ENCODE data around the gene LUZP2. TPM values are rescaled to one million over a fixed set of nuclear protein-coding genes. Genes with fewer than 3 reads are reported as not detected.
A peak's percentile ranks its signal among the peaks of the same experiment; 100 is the strongest.

Gene LUZP2
- 0.71 TPM for polyA plus RNA-seq (ENCODE audit: insufficient read length)

- DNase-seq = peak; percentile 45
These were observed at the start of gene LUZP2 for GRCh38 chr11:24496736-24497725. Gene LUZP2 (plus strand): TSS chr11:24497053.

GRCh38 chr11:24453129-24453718 is 43.6 kb upstream of the LUZP2 start:
- DNase-seq = no peak

- no peak for DNase-seq
These were observed 38.9 kb upstream of the LUZP2 start for GRCh38 chr11:24457985-24458384.

GRCh38 chr11:24470431-24470830 is 26.4 kb upstream of the LUZP2 start:
- DNase-seq = peak; percentile 7

- no peak for DNase-seq
These were observed 25.8 kb upstream of the LUZP2 start for GRCh38 chr11:24471084-24471483.

GRCh38 chr11:24478718-24479117 is 18.1 kb upstream of the LUZP2 start:
- DNase-seq = no peak

GRCh38 chr11:24489477-24489876 is 7.4 kb upstream of the LUZP2 start:
- no peak for DNase-seq

- DNase-seq = no peak
These were observed 492 bp upstream of the LUZP2 start for GRCh38 chr11:24496386-24496735.

GRCh38 chr11:24497831-24498230 is 978 bp downstream of the LUZP2 start:
- no peak for DNase-seq

- no peak for DNase-seq
These were observed 5.6 kb downstream of the LUZP2 start for GRCh38 chr11:24502425-24502824.

- no peak for DNase-seq
These were observed 12.3 kb downstream of the LUZP2 start for GRCh38 chr11:24509114-24509513.

- DNase-seq = no peak
These were observed 14.7 kb downstream of the LUZP2 start for GRCh38 chr11:24511511-24511910.

GRCh38 chr11:24513479-24514218 is 16.8 kb downstream of the LUZP2 start:
- DNase-seq = no peak

GRCh38 chr11:24514219-24514594 is 17.4 kb downstream of the LUZP2 start:
- no peak for DNase-seq

GRCh38 chr11:24515632-24516031 is 18.8 kb downstream of the LUZP2 start:
- DNase-seq = no peak

- no peak for DNase-seq
These were observed 19.8 kb downstream of the LUZP2 start for GRCh38 chr11:24516638-24517037.

GRCh38 chr11:24521601-24522000 is 24.7 kb downstream of the LUZP2 start:
- no peak for DNase-seq

- no peak for DNase-seq
These were observed 27.3 kb downstream of the LUZP2 start for GRCh38 chr11:24524156-24524555.

- DNase-seq = no peak
These were observed 34.7 kb downstream of the LUZP2 start for GRCh38 chr11:24531528-24531927.

GRCh38 chr11:24543771-24544170 is 46.9 kb downstream of the LUZP2 start:
- DNase-seq = no peak

- no peak for DNase-seq
These were observed 59.8 kb downstream of the LUZP2 start for GRCh38 chr11:24556693-24557092.

GRCh38 chr11:24559315-24559714 is 62.5 kb downstream of the LUZP2 start:
- DNase-seq = no peak

- DNase-seq = no peak
These were observed 63.5 kb downstream of the LUZP2 start for GRCh38 chr11:24560324-24560723.
